Endothelial cell of umbilical vein (primary cell): ENCODE measurements around the gene SERPINI1. TPM values are rescaled to one million over a fixed set of nuclear protein-coding genes. Genes with fewer than 3 reads are reported as not detected.
"Not testable (repeated sequence)": the region's sequence is repeated elsewhere in the genome, so short reads cannot be mapped to it uniquely, and the experiment has no call there.

ENCODE experiments used
- BruUV-seq: library from RNA; stranded (reverse); fragments of 400-500 nt; replicated peaks from 2 replicates; lab custom pipeline; 2021; lab: Mats Ljungman, UMichigan
- CTCF ChIA-PET: fragments of 300-600, 350-600 bp; sonication (Branson Sonifier 250); formaldehyde crosslinking; loops from one replicate; lab custom pipeline; 2021; ENCODE audit warnings: antibody characterized with exemption, inconsistent platforms; lab: Charles Lee
- POLR2A ChIA-PET: fragments of 300-600, 350-600 bp; sonication (Branson Sonifier 250); formaldehyde crosslinking; loops from one replicate; lab custom pipeline; 2021; ENCODE audit warnings: antibody characterized with exemption, inconsistent platforms; lab: Charles Lee
- DNase-seq: peaks from one replicate; pipeline ENCODE4 v3.0.0-alpha.2; 2011; ENCODE audit warnings: low read depth, low spot score
- FAIRE-seq: peaks from 2 replicates; lab custom pipeline; 2011; peaks lifted over from hg19 to GRCh38; lab: Jason Lieb, UNC
- H2AFZ ChIP-seq: 2 replicates; pipeline ENCODE4 v1.6.0; 2012; ENCODE audit warnings: low read depth, low read length, control low read depth, inconsistent platforms
- H3K27ac ChIP-seq: 2 replicates; pipeline ENCODE4 v1.5.1; 2011; ENCODE audit warnings: low read depth, mild to moderate bottlenecking, control low read depth, low read length, moderate library complexity; ENCODE audit not compliant: insufficient read depth
- H3K27me3 ChIP-seq, 2 experiments: 2 replicates each; pipeline versions ENCODE4 v1.6.0 to v1.6.1; 2011; ENCODE audit warnings: low read length in 2 of 2, mixed read lengths in 1 of 2; ENCODE audit not compliant: control insufficient read depth in 2 of 2, insufficient read depth in 2 of 2
- H3K36me3 ChIP-seq, 2 experiments: 2 replicates in 1 of 2; 3 replicates in 1 of 2; pipeline ENCODE4 v1.5.1; 2011; ENCODE audit warnings: low read length in 2 of 2, mild to moderate bottlenecking in 1 of 2, moderate library complexity in 1 of 2; ENCODE audit not compliant: control insufficient read depth in 2 of 2, insufficient read depth in 2 of 2; ENCODE audit errors: extremely low read depth in 1 of 2
- H3K4me1 ChIP-seq: 3 replicates; pipeline ENCODE4 v1.5.1; 2011; ENCODE audit warnings: mild to moderate bottlenecking, low read length; ENCODE audit not compliant: control insufficient read depth, insufficient read depth; ENCODE audit errors: extremely low read depth
- H3K4me2 ChIP-seq: 2 replicates; pipeline ENCODE4 v1.6.1; 2011; ENCODE audit warnings: low read length, control low read depth, mixed read lengths; ENCODE audit not compliant: insufficient read depth
- H3K4me3 ChIP-seq, 3 experiments: fragments of 200-600 bp in 1 of 3; sonication (generic), shearing (Covaris generic) in 1 of 3; replicated peaks in 1 of 3; 2 replicates each; pipeline ENCODE4 v1.5.1; 2011 to 2016; ENCODE audit warnings: control low read depth in 3 of 3, low read length in 3 of 3, mild to moderate bottlenecking in 2 of 3, inconsistent platforms in 1 of 3, low read depth in 1 of 3, moderate library complexity in 1 of 3; ENCODE audit not compliant: insufficient read depth in 1 of 3
- H3K79me2 ChIP-seq: 2 replicates; pipeline ENCODE4 v1.6.0; 2012; ENCODE audit warnings: low read length, inconsistent platforms; ENCODE audit not compliant: control insufficient read depth, insufficient read depth
- H3K9ac ChIP-seq: replicated peaks from 2 replicates; pipeline ENCODE3; 2011; ENCODE audit warnings: low read length, control low read depth; ENCODE audit not compliant: insufficient read depth; ENCODE audit errors: extremely low read depth
- H3K9me1 ChIP-seq: replicated peaks from 3 replicates; pipeline ENCODE4 v1.6.0; 2011; ENCODE audit warnings: mild to moderate bottlenecking, low read length; ENCODE audit not compliant: control insufficient read depth, insufficient read depth; ENCODE audit errors: extremely low read depth
- H3K9me3 ChIP-seq: replicated peaks from 2 replicates; pipeline ENCODE4 v1.5.1; 2012; ENCODE audit warnings: low read length, inconsistent platforms; ENCODE audit not compliant: control insufficient read depth, insufficient read depth
- H4K20me1 ChIP-seq: replicated peaks from 2 replicates; pipeline ENCODE3; 2011; ENCODE audit warnings: mild to moderate bottlenecking, low read length; ENCODE audit not compliant: control insufficient read depth, insufficient read depth; ENCODE audit errors: extremely low read depth
- POLR2AphosphoS5 ChIP-seq: IDR thresholded peaks from 2 replicates; pipeline ENCODE4 v1.6.1; 2012; ENCODE audit warnings: low read depth, mild to moderate bottlenecking, control low read depth, low read length, moderate library complexity; ENCODE audit not compliant: insufficient read depth
- dilution Hi-C: fragments of 300-500 bp; cut with MboI; formaldehyde crosslinking; loops from one replicate; pipeline ENCODE4 v1.15.0; 2019; ENCODE audit warnings: low sequenced_read_pairs; ENCODE audit not compliant: extremely low pct_ligation_motif_present
- intact Hi-C: fragments of 100-400 bp; cut with micrococcal nuclease; formaldehyde crosslinking; loops from one replicate; pipeline ENCODE4 v1.10.0; 2022
- polyA plus RNA-seq, 4 experiments: library from polyadenylated mRNA; depleted of rRNA in 3 of 4; stranded (reverse) in 3 of 4; unstranded in 1 of 4; fragments of >200 nt; gene quantifications; 2 replicates each; pipeline versions ENCODE4 v1.2.1 to v1.2.3, GENCODE V29; 2011 to 2012; ENCODE audit warnings: missing spikeins in 1 of 4
- total RNA-seq: library from RNA; stranded (reverse); gene quantifications from 2 replicates; pipeline ENCODE4 v1.2.3, GENCODE V29; 2021

The SERPINI1 gene
- total and polyA plus RNA-seq, 2 donors (not counting 3 experiments of a cell fraction or from before 2014, with no cell fraction given): 0.22 to 0.28 TPM

DNA sequence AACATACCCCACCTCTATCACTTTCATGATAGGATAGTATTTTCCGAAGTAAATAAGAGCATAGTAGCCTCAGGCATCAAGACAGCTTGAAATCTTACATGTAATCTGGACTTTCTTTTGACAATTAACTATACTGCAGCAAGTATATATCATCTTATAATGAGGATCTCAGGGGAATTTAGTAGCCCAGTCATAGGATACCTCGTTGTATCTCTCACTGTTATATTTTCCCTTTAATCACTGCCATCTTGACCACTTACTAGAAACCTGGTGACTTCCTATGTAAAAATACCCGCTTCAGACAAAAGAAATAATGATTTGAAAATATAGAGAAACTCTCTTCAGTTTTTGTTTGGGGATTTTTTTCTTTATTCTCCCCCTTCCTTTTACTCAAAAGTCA is 88.2 kb downstream of the SERPINI1 start:
- H3K9me3 ChIP-seq: no peaks in the 10 kb centered on the region
- no peak overlapping the region for H3K27ac ChIP-seq
- BruUV-seq: no TSS peak
- dilution Hi-C loops (no loop called here), intact Hi-C loops (no loop called here)
- TF ChIP-seq POLR2AphosphoS5: no peak
- CTCF ChIA-PET: no interaction called here
- FAIRE-seq (no peak), DNase-seq (no peak)
- H3K4me1 ChIP-seq: no peaks in the 10 kb centered on the region
- no peak overlapping the region for H3K4me3 ChIP-seq
- no peaks in the 10 kb centered on the region for H3K79me2 ChIP-seq
- no peaks in the 10 kb centered on the region for H3K27me3 ChIP-seq
- no peak overlapping the region for H2AFZ ChIP-seq
- no peaks in the 10 kb centered on the region for H3K36me3 ChIP-seq
- no peaks in the 10 kb centered on the region for H4K20me1 ChIP-seq
- H3K9ac ChIP-seq: no peak overlapping the region
- no peak overlapping the region for H3K4me2 ChIP-seq
- no peaks in the 10 kb centered on the region for H3K9me1 ChIP-seq
- POLR2A ChIA-PET: no interaction called here

DNA sequence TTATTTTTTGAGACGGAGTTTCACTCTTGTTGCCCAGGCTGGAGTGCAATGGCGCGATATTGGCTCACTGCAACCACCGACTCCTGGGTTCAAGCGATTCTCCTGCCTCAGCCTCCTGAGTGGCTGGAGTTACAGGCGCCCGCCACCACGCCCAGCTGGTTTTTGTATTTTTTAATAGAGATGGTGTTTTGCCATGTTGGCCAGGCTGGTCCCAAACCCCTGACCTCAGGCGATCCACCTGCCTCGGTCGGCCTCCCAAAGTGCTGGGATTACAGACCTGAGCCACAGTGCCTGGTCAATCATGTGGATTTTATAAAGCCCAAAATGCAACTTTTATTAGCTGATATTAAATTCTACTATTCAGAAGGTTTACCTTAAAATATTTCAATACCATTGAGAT is 92.1 kb downstream of the SERPINI1 start:
- CTCF ChIA-PET: not testable (repeated sequence)

More for the DNA sequence above, 92.1 kb downstream of the SERPINI1 start:
- H3K9me3 ChIP-seq, H3K4me2 ChIP-seq, H3K27ac ChIP-seq, H3K4me1 ChIP-seq, DNase-seq, H2AFZ ChIP-seq, POLR2A ChIA-PET, H3K9ac ChIP-seq, H4K20me1 ChIP-seq, FAIRE-seq, H3K4me3 ChIP-seq, dilution Hi-C loops, H3K9me1 ChIP-seq, BruUV-seq, intact Hi-C loops, H3K36me3 ChIP-seq, H3K27me3 ChIP-seq, H3K79me2 ChIP-seq: not testable (repeated sequence)
